DOHH2 (cell line): ENCODE results near the gene CTSK.

Experiments
- CTCF ChIP-seq: fragments of 200-600 bp; sonication (generic); IDR thresholded peaks from one replicate; pipeline ENCODE4 v1.5.1; 2014; ENCODE audit warnings: antibody characterized with exemption, mild to moderate bottlenecking, low read depth, low read length; ENCODE audit not compliant: poor library complexity, severe bottlenecking
- EZH2phosphoT487 ChIP-seq: fragments of 200-600 bp; sonication (generic); IDR thresholded peaks from 2 replicates; pipeline ENCODE4 v1.6.1; 2017; ENCODE audit warnings: borderline replicate concordance, mild to moderate bottlenecking, antibody characterized with exemption, low read length, moderate library complexity, mixed read lengths

GRCh38 chr1:150829751-150830150, 21.7 kb upstream of the CTSK start:
- TF ChIP-seq CTCF (peak; percentile 27), EZH2phosphoT487 (no peak)
